Stimulated activated CD8-positive, alpha-beta memory T cell treated with anti-CD3 and anti-CD28 coated beads, Interleukin-12 subunit alpha, Interleukin-12 subunit beta, amount 100 ng/mL, for 24 hours (primary cell): ENCODE data around the gene RET.

ENCODE experiments used
- DNase-seq: peaks from one replicate; pipeline ENCODE4 v3.0.0-alpha.2; 2020; ENCODE audit errors: extremely low read depth

Gene RET

DNA sequence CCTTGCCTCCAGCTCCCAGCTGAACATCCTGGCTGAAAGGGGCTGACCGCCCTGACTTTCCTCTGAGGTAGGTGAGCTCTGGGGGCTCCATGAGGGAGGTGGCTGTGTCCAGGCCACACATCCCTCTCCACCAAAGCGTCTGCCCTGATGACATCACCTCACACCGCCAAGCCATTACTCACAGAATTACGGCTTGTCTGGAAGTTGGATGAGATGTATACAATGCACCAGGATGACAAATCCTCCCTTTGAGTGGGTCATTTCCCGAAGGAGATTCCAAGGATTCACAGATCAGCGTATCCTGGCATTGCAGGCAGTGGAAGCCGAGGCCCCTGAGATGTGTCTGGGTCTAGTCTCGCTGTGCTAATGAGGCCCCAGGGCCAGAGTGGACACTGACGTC, 15.1 kb upstream of the RET start:
- no peak for DNase-seq

DNA sequence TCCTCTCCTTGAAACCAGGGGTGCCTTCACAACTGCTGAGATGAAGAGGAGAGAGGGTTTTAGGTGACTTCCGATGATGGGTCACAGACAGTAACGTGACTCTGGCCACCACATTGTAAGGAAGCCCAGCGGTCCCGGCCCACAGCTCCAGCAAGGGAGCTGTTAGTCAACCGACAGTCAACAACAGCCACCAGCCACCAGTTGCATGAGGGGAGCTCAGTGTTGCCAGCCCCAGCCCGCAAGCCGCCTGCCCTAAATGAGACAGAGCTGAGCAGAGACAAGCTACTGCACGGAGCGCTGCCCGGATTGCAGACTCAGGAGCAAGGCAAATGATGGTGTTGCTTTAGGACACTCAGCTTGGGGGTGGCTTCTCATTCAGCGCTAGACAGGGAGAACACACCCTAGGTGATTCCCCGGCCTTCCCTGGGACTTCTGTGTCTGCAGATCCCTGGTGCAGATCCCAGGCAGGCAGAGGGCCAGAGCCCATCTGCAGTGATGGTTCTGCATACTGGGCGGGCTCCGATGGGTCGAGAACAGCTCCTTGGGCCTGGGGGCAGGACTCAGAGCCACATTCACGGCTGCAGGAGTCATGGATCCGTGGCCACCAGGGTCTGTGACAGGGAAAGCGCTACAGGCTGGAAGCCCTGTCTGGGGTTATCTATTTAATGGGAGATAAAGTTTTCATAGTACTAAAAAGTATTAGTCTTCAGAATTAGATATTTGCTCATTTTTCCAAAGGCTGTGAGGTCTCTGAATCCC, 14.3 kb upstream of the RET start:
- DNase-seq = no peak

DNA sequence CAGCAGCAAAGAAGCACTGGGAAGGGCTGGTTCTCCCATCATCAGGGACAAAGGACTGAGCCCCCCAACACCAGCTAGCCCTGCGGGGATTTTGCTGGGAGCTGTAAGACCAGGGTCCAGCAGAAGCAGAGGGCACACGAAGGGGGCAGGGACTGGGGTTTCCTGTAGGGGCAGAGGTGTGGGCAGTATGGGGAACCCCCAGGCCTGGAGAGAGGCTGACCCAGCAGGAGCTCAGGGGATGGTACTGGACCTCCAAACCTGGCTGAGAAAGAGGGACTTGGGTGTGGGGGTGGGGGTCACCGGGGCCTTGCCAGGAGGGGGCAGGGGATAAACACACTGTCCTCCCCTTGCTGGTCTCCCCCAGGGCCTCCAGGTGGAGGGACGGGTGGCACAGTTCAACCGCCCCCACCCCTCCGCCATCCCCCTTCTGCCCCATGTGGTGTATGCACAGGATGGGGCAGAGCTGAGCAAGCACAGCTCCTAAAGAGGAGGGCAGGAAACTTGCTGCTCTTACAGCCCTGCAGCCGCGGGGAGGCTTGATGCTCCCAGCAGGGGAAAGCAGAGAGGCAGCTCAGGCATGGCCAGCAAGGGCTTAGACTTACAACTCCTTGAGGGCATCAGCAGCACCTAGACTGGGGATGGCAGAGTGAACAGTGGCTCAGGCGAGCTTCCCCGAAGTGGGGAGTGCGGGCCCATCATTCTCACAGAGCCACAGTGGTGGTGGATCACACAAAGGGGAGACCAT, 12.4 kb upstream of the RET start:
- no peak for DNase-seq

DNA sequence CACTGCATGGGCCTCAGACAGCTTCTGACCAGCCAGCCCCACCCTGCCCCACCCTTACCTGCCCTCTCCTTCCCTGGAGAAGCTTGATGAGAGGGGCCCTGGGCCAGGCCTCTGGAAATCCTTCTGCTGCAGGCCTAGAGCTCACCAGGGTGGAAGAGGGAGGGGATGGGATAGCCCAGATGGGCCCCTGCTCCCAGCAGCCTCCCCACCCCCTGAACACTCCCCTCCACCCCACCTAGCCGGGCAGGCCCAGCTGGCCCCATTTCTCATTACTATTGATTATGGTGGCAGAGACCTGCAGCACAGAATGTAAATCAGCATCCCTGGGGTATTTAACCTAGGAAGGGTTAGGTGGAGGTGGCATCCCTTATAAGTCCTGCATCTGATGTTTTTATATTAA, 11.6 kb upstream of the RET start:
- no peak for DNase-seq

DNA sequence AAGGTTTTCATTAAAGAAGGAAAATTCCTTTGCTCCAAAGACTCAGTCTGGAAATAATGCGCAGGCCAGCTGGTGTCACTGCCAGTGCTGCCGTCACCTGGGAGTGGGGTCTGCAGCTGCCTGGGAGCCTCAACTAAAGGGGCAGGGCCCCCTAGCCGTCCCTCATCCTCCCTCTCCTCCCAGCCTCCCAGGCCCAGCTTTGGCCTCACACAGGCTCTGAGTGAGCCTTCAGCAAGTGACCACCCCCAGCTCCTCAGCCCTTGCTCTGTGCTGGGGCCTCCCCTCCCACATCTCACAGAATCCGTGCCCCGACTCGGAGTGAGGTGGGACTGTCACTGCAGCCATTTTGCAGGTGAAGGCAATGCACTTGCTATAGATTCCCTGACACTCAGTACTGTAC, 11.1 kb upstream of the RET start:
- no peak for DNase-seq

DNA sequence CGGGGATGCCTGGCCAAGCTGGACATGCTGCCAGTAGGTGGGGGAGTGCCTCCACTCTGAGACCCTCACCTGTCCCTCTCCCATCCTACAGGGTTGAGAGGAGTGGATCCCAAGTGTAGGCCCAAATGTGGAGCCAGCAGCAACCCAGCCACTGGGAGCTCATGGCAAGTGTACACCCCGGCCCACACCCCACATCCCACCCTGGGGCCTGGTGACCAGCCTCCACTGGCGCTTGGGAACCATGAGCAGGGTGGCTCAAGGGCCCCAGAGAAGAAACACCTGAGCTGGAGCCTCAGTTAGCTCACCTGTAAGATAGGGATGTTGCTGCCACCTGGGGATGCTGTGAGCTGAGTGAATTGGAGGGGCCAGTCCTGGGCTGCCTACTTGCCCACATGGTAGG, 10.4 kb upstream of the RET start:
- DNase-seq = no peak

DNA sequence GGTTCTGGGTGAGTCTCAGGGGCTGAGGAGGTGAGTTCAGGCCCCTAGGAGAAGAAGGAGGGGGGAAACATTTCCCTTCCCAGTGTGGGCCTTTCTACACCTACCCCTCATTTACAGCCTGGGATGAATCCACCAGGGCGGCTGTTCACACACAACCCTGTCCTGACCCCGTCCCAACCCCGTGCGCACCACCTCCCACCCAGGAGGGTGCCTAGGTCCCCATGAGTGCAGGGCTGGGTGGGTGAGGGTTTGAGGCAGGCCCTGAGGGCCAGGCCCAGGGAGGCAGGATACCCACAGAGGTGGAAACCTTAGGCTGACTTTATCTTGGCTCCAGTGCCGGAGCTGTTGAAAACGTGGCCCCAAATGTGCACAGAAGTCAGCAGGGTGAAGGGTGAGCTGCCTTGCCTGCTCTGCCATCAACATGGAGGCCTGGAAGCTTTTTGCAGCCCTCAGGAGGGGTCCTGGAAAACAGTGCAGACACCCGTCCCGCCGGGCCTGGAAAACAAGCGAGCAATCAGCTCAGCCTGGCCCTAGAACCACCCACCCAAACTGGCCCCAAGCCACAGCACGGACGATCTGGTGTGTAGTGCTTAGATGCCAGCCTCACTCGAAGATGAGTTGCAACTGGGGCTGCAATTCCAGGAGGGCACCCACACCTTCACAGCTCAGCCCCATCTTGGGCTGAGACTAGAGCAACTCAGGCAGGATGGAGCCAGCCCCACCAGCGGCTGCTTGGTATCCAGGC, 9.3 kb upstream of the RET start:
- DNase-seq = no peak

DNA sequence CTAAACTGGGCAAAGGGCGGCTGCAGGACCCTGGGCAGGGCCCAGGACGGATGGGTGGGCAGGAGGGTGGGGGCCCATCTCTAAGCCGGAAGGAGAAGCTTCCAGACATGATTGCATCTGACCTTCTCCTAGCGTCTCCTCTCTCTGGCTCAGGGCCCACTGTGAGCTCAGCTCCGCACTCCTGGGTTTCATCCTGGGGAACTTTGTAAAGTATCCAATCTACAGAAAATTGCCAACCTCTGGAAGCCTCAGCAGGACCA, 8.8 kb upstream of the RET start:
- no peak for DNase-seq

DNA sequence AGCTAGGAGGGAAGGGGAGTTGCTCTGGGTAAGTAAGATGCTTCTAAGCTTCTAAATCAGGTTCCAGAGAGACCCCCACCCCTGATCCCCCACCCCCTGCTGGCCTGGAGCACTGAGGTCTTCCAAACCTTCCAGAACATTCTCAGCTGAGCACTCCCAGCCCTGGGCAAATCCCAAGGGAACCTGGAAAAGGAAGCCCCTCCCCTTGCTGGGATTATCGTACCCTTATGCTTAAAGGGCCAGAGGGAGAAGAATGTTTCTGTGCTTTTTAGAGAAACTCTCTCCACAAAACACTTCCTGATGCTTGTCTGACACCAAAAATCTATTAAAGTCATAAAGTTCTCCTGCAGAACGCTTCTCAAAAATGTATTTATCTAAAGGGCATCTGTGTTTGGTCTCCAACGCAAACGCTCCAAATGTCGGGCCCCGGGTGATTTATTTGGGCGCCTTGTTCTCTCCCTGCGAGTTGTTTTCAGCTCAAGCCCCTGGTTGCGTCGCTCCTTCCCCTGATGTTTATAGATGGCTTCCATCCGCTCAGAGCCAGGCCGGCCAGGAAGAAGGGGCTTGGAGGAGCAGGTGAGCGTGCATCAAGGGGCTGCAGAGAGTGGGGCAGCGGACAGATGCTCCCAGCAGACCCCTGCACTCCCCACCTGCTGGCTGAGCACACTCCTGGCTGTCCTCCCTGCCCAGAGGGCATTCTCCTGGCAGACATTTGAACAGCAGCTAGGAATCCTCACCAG, 8.2 kb upstream of the RET start:
- DNase-seq = no peak

DNA sequence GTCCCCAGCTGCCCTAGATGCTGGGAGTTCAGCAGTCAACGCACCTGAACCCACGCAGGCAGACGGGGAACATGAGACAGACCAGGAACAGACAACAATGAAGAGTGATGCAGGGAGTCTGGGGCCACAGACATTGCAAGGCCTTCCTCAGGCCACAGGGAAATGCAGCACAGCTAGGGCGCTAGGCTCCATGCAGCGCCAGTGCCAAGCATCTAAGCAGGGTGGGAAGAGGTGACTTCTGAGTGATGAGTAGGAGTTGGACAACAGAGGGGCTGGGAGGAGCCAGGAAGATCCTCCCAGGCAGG, 7.7 kb upstream of the RET start:
- DNase-seq = no peak

DNA sequence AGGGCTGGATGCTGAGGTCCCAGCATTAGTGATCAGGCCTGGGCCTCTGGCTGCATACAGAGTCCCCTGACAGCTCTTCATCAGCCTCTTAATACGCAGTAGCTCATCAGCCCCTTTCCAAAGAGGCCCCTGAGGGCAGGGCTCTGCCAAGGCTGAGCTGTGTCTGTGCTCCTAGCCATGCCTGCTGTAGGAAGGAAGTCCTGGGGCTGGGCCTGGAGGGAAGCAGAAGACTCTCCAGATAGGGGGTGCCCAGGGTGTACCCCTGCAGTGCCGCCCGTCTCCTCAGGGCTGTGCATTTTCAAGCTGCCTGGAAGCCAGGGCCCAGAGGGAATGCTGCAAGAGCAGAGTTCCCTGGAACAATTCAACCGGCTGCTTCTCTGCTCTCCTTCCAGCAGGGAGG, 7.3 kb upstream of the RET start:
- DNase-seq = no peak

DNA sequence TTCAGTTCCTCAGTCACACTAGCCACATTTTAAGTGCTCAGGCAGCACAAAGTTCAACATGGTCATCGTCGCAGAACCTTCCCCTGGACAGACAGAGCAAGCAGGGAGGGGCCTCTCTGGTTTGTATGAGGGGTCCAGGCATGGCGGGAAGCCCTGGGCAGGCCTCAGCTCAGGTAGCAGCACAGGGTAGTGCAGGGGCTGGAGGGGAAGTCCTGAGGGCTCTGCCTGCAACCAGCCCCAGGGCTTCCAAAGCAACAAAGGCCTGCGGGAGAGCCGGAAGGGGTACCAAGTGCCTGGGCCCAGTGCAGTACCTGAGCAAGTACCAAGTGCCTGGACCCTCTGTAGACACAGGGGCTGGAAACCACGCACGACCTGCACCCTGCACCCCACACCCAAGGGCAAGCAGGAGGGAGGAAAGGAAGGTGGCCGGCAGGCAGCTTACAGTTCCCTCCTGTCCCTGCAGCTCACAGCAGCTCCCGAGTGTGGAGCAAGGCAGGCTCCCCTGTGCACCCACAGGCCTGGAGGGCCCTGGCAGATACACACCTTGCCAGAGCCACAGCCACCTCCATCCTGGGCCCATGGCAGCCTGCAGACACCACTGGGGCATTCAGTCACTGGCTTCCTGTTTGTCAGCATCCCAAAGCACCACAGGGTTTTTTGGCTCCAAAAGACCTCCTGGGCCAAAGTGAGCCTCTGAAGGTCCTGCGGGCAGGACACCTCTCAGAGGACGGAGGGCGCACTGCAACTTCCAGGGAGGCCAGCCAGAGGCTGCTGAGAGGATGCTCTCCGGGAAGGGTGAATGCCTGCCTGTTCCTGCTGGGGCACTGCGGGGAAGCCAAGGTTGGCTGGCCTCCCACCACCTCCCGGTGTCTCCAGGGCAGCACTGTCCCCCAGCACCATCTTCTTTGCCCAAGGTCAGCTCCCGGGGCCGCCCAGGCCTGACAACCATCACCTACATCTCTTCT, 6.5 kb upstream of the RET start:
- no peak for DNase-seq

DNA sequence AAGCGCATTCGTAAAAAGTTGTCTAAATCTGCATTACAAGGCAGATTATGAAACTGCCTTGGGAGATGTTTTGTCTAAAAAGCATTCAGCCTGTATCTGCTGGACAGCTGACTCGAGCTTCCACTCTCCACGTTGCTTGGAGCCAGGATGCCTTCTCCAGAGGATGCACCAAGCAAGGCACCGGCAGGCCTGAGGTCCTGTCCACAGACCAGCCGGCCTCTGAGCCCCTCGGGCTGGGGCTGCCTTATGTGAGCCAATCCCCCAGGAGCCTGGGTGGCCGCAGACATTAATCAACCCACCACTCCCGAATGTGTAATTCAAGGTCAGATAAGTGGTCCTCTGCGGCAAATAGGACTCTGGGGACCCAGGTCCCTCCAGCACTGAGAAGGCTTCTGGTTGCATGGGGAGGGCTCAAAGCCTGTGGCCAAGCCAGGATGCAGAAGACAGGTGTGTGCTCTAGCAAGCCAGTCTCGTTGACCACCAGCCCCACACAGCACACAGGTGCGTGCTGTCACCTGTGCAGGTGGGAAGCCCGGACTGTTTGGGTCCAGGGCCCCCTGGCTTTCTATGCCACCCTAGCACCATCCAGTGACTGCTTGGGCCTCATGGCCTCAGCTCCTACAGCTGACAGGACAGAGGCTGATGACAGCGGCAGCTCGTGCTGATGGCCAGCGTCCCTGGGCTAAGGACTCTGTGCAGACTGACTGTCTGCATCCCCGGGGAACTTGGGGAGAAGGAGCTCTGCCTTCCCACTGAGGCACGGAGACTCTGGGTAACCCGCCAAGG, 4.8 kb upstream of the RET start:
- DNase-seq = no peak

DNA sequence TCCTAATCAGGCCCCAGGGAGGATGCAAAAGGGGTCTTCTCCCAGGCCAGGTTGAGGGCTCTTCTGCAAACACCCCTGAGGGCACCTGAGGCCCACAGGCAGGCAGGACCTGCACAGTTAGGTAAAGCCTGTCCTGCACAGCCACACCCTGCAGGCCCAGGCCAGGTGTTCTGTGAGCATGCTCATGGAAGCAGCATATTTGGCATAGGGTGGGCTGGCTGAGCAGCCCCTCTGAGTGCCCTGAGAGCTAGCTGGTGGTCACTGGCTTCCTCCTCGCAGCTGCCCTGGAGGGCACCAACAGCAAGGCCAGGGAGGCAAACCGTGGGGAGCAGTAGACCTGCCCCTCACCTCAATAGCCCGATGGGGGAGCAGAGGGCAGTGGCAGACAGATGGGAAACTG, 3.7 kb upstream of the RET start:
- no peak for DNase-seq

DNA sequence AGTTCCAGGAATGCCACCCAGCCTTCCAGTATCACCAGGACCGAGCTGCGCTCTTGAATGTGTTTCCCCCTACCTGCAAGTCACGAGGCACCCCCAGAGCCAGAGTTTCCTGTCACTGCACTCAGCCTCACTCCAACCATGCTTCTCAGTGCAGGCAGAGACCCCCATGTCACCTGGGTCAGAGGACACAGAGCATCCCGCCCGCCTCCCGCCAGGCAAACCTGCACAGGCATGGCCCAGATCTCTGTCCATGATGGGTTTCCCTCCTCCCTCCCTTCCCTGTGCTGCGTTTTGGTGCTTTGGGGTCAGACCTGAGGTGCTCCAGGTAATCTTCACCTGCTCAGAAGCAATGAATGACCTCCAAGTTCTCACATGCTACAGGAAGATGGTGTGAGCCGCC, 3.1 kb upstream of the RET start:
- DNase-seq = no peak

DNA sequence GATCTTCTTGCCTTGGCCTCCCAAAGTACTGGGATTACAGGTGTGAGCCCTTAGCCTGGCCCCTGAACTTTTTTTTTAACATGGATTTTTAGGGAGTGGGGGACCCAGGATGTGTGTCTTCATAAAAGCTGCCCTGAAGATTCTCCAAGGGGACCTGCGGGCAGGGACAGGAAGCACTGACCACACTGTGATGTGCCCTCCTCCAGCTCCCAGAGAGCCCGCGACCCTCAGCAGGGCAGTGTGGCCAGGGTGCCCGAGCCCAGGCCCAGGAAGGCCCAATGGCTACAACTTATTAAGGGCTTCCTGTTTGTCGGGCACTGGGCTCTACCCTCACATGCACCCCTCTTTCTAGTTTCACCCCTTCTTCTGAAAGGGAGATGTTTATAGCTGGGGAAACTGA, 2.5 kb upstream of the RET start:
- no peak for DNase-seq

DNA sequence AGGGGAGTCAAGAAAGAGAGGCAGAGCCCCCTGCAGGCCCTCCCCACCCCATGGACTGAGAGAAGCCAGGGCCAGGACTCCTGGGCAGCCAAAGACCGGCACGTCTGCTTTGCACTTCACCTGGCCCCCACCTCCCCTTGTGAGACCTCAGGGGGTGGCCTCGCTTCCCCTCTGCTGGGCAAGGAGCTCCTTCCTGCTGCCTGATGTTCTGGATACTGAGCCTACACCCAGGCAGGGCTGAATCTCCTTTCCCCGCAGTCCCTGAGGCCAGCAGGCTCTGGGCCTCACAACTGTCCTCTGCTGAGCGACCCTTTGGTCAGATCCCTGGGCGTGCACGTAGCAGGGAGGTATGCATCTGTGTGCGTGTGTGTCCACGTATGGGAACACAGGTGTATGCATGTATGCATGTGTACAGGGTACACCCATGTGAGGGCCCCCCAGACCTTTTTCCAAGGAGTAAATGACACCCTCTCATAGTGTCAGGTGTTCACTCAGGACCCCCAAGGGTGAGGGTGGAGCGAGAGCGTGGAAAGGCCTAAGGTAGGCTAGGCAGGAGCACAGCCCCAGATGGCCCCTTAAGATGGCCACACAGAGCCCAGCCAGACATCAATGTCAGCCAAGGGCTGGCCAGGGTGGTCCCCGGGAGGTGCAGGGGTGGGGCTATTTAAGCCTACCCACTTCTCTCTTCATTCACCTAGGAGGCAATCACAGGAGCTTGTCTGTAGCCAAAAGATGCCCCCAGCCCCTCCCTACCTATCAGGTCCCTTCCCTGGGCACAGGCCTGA, 1.9 kb upstream of the RET start:
- DNase-seq = no peak

DNA sequence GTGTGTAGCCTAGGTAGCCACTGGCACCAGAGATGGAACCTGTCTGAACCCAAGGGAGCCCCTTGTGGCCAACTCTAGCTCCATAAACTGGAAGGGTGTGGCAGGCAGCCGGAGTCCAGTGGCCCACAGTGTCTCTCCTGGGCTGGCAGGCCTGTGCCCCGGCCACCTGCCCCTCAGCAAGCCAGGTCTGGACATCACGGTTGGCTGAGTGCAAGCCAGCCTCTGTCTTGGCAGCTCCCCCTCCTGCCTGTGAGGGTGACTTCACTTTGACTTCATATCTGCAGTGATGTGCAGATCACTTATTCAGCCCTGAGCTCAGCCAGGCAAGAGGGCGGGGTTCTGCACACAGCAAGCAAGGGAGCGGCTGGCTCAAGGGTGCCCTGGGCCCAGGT, 1.3 kb upstream of the RET start:
- DNase-seq = no peak

DNA sequence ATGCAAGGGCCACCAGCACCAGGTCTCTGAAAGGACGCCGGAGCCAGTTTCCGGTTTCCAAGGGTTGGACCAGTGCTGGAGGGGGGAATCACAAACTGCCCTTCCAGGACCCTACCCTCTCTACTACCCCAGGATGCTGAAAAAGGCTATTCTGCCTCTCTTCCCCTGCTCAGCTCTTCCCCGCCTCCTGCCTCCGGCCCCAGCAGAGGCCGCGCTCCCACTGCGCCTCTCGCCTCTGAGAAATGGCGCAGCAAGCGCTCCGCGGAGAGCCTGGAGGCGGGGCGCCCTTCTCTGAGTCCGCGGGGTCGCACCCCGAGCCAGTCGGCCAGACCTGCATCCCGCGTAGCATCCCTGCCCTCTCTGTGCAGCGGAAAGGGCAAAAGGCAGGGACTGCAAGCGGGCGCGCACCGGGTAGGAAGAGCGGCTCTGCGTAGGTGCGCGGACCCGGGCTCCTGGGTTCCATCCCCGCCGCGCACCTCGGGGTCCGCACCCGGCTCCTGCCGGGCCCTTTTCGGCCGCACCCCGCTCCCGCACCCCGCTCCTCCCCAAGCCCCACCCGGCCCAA, 476 bp upstream of the RET start:
- DNase-seq = no peak
